GM10847 (cell line): ENCODE results near the gene P2RX4.

Experiments
- POLR2A ChIP-seq: IDR thresholded peaks from 2 replicates; pipeline ENCODE4 v1.6.1; 2011; ENCODE audit not compliant: insufficient read length; ENCODE audit errors: extremely low read depth

Gene P2RX4

DNA sequence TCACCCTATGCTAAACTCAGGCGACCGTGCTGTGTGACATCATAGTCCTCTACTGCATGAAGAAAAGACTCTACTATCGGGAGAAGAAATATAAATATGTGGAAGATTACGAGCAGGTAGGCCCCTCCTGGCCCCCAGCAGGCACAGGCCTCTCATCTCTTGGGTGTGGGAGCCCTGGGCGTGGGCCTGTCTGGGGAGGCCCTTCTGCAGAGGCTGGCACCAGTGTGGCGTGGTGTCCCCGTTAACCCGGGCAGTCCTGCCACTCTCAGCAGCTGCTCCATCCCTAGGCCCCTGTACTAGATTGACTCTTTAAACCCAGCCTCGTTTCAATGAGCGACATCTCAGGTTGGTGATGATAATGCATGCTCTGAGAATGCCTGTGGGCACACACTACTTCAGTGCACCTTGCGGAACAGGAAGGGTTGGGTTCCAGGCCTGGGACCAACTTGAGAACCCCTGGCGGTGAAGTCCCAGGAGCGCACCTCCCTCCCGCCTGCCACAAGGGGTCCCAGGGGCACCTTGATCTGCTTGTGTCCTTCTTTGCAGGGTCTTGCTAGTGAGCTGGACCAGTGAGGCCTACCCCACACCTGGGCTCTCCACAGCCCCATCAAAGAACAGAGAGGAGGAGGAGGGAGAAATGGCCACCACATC lies 23.2 kb downstream of the P2RX4 start:
- no peak for TF ChIP-seq POLR2A

DNA sequence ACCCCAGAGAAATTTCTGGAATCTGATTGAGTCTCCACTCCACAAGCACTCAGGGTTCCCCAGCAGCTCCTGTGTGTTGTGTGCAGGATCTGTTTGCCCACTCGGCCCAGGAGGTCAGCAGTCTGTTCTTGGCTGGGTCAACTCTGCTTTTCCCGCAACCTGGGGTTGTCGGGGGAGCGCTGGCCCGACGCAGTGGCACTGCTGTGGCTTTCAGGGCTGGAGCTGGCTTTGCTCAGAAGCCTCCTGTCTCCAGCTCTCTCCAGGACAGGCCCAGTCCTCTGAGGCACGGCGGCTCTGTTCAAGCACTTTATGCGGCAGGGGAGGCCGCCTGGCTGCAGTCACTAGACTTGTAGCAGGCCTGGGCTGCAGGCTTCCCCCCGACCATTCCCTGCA lies 23.7 kb downstream of the P2RX4 start:
- no peak for TF ChIP-seq POLR2A

DNA sequence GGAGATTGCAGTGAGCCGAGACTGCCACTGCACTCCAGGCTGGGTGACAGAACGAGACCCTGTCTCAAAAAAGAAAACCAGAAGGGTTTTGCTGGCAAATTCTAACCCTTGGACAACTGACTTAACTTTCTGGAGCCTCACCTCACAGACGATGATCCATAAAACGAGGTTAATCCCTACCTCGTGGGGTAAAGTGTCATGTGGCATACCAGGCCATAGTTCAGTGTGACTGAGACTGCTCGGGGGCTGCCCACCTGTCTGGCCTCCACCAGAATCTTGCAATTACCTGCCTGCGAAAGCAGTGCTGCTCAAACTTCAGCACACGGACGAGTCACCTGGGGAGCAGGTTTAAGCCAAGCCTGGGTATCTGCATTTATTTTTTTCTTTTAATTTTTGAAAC lies 26.8 kb downstream of the P2RX4 start:
- no peak for TF ChIP-seq POLR2A

DNA sequence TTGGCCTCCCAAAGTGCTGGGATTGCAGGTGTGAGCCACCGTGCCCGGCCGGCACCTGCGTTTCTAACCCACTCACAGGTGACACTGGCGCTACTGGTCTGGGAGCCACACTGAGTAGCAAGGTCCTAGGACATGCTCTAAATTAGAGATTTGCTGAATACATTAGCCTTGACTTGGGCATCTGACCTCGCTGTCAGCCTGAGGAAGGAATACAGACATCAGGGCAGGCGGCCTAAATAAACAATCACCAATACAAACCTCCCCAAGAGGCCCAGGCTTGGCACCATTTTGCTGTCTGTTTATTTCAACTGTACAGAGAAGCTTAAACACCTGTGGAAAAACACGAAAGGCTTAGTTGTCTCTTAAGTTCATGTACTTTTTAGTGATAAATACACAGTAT lies 27.5 kb downstream of the P2RX4 start:
- TF ChIP-seq POLR2A, result no peak

DNA sequence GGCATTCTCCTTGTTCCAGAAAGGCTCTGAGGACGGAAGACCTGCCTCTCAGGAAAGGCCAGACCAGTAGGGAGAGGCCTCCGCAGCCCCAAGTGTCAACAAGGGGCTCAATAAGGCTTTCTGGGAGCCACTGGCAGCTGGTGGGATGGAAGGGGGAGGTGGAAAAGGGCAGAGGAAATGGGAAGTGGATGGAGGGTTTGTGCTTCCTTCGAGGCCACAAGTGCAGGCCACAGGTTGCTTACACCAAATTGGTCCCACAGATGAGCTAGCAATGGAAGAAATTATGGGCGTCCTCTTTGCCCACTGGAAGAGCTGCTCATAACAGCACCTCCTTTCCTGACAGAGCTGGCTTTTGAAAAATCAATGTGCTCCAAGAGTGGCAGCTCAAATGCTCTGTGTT lies 28.2 kb downstream of the P2RX4 start:
- TF ChIP-seq POLR2A, result no peak

DNA sequence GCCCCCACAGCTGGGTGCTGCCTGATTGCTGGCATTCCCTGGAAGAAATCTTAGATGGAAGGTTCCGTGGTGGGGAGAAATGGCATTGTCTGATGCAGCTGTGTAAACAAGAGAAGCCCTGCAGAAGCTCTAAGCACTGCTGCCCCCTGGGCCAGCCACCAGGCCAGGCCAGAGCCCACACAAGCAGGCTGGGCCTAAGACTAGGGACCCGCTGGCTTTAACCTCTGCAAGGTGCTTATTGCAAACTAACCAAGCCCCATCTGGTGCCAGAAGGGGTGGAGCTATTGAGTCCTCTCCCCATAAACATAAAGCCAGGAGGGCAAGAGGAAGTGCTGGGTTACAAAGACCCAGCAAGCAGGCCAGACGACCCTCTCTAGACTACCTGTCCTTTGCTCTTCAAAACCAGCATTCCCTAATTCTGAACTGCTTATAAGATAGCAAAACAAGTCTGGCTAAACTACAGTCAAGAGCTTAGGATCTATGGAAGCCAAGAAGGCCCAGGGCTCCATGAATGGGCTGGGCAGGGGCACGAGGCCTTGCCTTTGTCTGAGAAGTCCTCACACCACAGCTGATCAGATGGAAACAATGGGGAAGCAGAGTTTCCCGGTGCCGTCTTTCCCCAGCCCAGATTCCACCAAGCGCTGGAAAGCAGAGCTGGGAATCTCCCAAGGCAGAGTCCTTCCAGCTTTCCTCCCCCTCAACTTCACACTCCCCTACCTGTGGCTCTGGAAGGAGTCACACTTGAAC lies 28.8 kb downstream of the P2RX4 start:
- no peak for TF ChIP-seq POLR2A

DNA sequence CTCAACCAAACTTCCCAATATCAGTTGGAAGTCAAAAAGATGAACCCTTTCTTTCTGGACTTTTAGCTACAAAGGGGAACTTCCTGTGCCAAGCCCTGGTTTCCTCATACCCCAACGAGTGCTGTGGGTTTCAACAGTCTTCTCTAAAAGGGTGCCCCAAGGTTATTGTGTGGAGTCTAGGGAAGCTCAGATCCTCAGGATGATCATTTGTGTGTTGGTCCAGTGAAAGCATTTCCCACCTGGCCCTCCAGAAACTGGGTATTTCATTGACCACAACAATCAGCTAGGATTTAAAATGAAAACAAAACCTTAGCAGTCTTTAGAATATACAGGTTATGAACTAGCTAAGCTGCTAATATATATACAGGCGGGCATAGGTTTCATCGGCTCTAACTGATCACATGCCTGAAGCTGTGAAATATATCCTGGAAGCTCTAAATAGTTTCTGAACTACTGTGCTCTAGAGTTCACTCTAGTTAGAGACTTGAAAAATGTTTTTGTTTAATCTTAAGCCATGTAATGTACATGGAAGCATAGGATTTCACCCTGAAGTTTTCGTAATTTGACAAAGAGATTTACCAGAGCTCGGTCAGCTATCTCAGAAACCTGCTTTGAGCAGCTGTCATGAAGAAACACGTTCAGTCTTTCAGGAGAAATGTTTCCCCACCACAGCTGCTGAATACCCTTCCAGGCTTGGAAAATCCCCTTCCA lies 29.6 kb downstream of the P2RX4 start:
- TF ChIP-seq POLR2A, result no peak

DNA sequence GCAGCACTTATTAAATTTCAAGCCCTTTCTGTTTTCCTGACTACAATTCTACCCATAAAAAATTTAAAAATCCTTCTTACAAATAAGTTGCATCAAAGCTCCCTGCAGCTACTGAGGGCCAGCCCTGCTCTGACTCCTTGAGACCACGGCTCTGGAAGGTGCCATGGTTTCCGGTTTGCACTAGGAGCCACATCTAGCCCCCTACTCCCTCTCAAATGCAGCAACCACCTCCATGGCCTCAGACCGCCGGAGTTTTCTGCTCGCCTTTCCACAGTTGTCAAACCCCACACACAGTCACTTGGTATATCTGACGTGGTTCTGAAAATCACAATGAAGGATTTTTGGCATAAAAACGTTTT lies 30.1 kb downstream of the P2RX4 start:
- no peak for TF ChIP-seq POLR2A

DNA sequence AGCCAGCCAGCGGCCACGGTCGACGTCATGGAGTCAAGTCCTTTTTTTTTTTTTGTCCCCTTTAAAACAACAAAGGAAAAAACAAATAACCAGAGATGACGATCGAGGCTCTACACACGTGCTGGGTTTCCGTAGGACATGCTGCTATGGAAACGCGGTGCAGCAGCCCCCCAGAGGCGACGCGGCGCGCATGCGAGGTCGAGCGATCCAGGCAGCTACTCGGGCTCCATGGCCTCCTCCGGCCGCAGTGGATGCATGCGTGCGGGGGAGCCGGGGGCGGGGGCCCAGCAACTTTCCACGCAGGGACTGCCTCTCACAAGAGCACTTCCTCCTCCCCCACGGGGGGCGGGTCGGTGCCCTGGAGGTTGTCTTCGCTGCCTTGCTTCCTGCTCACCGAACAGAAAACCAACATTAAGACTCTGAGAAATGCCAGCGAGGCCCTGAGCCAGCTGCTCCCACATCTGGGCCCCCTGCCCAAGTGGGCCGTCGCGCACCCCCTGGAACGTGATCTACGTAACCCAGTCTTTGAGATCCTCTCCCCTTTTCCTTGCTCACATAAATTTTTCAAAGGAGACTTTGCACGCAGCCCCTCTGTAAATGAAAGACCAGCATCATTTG lies 30.7 kb downstream of the P2RX4 start:
- no peak for TF ChIP-seq POLR2A

DNA sequence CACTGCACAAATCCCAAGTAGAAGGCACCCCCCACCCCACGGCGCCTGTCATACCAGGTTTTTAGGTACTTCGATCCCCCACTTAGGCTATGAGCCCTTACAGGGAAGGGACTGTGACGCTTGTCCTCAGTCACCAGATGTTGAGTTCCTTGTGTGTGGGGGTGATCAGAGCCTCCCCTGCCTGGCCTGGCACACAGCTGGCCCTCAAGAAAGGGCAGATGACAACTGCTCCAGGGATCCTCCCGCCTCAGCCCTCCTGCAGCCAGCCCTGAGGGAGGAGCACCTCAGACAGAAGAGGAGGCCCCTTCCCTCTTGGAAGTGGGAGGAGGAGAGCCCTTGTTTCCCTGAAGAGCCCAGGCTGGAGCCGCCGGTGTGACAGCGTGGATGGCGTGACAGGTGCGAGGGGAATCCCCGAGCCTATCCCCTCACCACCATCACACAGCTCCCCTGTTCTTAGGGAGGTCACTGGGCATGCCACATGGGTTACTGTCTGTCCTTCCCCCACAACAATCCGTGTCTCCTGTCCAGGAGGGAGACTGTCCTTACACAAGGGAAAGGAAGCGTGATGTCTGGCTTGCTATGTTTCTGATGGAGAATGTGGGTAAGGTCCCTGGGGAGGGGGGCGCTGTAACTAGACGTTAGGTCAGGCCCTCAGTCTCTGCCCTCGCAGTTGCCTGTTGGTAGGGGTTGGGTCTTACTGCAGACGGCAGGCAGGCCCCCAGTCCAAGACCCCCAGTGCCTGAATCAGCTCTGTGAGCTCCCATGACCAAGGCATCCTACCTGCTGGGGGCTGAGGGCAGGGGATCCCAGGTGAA lies 31.4 kb downstream of the P2RX4 start:
- no peak for TF ChIP-seq POLR2A

DNA sequence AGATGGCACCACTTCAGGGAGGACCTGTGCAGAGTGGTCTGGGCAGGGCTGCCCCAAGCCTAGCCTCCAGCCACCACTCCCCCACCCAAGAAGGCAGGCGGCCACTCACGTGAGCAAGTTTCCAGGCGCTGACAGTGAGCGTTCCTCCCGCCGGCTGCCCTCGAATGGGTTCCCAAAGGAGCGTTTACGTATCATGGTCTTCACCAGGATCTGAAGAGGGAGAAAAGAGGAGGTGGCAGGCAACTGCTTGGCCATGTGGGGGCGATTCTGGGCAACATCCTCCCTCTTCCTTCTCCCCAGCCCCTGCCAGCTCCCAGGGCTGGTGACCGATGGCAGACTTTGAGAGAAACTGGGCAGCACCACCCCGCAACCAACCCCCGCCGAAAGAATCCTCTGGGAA lies 35.1 kb downstream of the P2RX4 start:
- TF ChIP-seq POLR2A, result no peak

DNA sequence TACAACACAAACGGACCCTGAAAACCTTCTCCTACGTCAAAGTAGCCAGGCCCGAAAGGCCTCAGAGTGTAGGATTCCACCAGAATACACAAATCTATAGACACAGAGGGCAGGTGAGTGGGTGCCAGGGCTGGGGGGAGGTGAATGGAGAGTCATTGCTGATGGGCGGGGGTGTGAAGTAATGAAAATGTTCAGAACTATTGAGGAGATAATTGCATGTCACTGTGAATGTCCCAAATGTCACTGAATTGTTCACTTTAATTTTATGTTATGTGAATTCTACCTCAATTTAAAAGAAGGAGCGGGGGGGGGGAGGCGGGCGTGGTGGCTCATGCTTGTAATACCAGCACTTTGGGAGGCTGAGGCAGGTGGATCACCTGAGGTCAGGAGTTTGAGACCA lies 36.0 kb downstream of the P2RX4 start:
- no peak for TF ChIP-seq POLR2A

DNA sequence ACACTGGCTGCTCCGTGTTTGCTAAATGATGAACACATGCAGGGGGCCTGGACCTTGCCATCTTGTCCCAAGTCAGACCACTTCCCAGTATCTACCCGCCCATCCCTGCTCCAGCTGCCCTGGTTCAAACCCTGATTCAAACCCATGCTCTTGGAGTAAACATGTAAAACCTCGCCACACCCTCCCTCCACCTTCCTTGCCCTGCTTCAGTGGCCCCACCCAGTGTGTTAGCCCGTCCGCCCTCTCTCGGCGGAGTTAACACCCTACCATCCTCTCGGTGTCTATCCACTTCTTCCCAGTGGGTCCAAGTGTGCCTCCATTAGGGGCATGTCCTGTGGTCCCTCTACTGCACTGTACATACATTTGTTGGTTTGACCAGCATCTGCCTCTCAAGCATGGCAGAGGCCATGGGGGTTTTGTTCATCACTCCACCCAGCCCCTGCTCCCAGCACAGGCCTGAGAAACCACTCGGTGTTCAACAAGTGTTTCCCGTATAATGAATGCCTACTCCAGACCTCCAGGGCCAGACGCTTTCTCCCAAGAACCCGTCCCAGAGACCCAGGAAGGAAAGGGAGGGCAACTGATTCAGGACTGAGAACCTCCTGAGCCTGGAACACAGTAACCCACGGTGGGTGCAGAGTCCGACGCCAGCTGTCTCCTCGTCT lies 37.1 kb downstream of the P2RX4 start:
- no peak for TF ChIP-seq POLR2A

DNA sequence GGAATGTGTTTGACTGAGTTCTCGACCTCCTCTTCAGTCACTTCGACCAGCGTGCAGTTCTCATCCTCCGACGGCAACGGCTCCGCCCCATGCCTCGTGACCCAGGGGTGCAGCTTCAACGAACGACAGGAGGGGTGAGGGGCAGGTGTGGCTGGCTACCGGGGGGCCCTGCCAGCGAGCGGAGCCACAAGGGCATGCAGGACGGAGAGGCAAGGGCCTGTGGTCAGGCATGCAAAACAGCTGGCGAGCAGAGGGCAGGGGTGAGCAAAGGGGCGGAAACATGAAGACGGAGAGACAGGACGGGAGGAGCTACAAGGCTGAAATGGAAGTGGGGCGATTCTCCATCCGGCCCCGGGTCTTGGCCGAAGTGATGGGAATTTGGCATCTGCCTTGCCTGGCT lies 38.7 kb downstream of the P2RX4 start:
- TF ChIP-seq POLR2A, result peak; percentile 26

DNA sequence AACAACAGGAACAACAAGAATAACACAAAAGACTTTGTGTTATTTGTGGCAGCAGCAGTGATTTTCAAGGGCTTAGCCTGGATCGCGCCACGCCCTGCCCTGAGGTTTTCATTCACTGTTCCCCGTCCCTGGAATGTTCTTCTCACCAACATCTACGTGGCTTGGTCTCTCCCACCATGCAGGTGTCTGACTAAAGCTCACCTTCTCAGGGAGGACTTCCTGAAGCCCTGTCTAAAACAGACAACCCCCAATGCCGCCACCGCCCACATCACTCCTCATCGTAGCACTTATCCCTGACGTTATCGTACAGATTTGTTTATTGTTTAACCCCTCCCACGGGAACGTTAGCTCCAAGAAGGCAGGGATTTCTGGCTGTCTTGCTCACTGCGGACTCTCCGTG lies 40.4 kb downstream of the P2RX4 start:
- no peak for TF ChIP-seq POLR2A
